Parathyroid adenoma (tissue), 2 donors: Measurements from ENCODE around the gene ALDH3B2.

Experiments used
- H2AFZ ChIP-seq: fragments of 300-600 bp; sonication (generic); one replicate; pipeline ENCODE4 v1.7.0; 2017; ENCODE audit warnings: antibody characterized with exemption, mild to moderate bottlenecking
- H3K27ac ChIP-seq: fragments of 300-600 bp; sonication (generic); one replicate; pipeline ENCODE4 v1.7.0; 2017
- H3K27me3 ChIP-seq: fragments of 300-600 bp; sonication (generic); one replicate; pipeline ENCODE4 v1.7.0; 2017; ENCODE audit warnings: low read length; ENCODE audit not compliant: control insufficient read depth, insufficient read depth
- H3K36me3 ChIP-seq: fragments of 300-600 bp; sonication (generic); one replicate; pipeline ENCODE4 v1.7.0; 2017; ENCODE audit warnings: low read length; ENCODE audit not compliant: control insufficient read depth, insufficient read depth
- H3K4me1 ChIP-seq: fragments of 300-600 bp; sonication (generic); one replicate; pipeline ENCODE4 v1.7.0; 2017; ENCODE audit warnings: control low read depth
- H3K4me2 ChIP-seq: fragments of 300-600 bp; sonication (generic); one replicate; pipeline ENCODE4 v1.7.0; 2017; ENCODE audit warnings: low read length
- H3K4me3 ChIP-seq: fragments of 300-600 bp; sonication (generic); one replicate; pipeline ENCODE4 v1.7.0; 2017; ENCODE audit warnings: low read depth, low read length
- H3K79me2 ChIP-seq: fragments of 300-600 bp; sonication (generic); one replicate; pipeline ENCODE4 v1.7.0; 2017; ENCODE audit warnings: control low read depth
- H3K9ac ChIP-seq: fragments of 300-600 bp; sonication (generic); one replicate; pipeline ENCODE4 v1.7.0; 2017; ENCODE audit warnings: mild to moderate bottlenecking
- H3K9me3 ChIP-seq: fragments of 300-600 bp; sonication (generic); one replicate; pipeline ENCODE4 v1.7.0; 2017; ENCODE audit warnings: low read length; ENCODE audit not compliant: control insufficient read depth
- TF ChIP-seq, protein P1 (sequence below): fragments of 300-600 bp; sonication (generic); IDR thresholded peaks from one replicate; pipeline ENCODE4 v1.7.0; 2017; ENCODE audit warnings: antibody characterized with exemption, mild to moderate bottlenecking
- donor health status: primary hyperparathyroidism.

The ALDH3B2 gene

DNA sequence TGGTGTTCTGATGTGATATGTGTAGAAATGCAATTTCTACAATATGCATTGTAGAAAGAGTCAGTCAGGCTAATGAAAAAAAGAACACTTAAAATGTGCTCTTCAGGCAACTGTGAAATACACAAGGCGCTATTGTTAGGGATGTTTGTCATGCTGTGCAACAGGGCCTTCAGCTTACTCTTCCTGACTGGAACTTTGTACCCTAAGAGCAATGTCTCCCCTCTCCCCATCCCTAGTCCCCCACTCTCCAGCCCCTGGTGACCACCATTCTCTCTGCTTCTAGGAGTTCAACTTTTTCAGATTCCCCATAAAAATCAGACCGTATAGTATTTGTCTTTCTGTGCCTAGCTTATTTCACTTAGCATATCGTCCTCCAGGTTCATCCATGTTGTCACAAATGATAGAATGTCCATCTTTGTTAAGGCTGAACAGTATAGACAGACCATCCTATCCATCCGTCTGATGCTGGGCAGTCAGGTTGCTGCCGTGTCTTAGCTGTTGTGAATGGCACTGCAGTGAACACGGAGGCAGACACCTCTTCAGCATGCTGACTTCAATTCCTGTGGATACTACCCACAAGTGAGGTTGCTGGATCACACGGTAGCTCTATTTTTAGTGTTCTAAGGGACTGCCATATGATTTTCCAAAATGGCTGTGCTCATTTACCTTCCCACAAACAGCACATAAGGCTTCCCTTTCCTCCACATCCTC, 57.0 kb downstream of the ALDH3B2 start:
- Histone ChIP-seq H3K4me3 (no peak overlapping the region), H3K9me3 (no peaks in the 10 kb centered on the region), H3K36me3 (no peaks in the 10 kb centered on the region), H3K27ac (no peak overlapping the region), H3K9ac (no peak overlapping the region), H3K4me1 (peaks cover 5% of the 10 kb centered on the region), H3K27me3 (no peaks in the 10 kb centered on the region), H2AFZ (no peak overlapping the region), H3K79me2 (no peaks in the 10 kb centered on the region), H3K4me2 (no peak overlapping the region)
- TF ChIP-seq, protein P1, sequence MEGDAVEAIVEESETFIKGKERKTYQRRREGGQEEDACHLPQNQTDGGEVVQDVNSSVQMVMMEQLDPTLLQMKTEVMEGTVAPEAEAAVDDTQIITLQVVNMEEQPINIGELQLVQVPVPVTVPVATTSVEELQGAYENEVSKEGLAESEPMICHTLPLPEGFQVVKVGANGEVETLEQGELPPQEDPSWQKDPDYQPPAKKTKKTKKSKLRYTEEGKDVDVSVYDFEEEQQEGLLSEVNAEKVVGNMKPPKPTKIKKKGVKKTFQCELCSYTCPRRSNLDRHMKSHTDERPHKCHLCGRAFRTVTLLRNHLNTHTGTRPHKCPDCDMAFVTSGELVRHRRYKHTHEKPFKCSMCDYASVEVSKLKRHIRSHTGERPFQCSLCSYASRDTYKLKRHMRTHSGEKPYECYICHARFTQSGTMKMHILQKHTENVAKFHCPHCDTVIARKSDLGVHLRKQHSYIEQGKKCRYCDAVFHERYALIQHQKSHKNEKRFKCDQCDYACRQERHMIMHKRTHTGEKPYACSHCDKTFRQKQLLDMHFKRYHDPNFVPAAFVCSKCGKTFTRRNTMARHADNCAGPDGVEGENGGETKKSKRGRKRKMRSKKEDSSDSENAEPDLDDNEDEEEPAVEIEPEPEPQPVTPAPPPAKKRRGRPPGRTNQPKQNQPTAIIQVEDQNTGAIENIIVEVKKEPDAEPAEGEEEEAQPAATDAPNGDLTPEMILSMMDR, result no peak

DNA sequence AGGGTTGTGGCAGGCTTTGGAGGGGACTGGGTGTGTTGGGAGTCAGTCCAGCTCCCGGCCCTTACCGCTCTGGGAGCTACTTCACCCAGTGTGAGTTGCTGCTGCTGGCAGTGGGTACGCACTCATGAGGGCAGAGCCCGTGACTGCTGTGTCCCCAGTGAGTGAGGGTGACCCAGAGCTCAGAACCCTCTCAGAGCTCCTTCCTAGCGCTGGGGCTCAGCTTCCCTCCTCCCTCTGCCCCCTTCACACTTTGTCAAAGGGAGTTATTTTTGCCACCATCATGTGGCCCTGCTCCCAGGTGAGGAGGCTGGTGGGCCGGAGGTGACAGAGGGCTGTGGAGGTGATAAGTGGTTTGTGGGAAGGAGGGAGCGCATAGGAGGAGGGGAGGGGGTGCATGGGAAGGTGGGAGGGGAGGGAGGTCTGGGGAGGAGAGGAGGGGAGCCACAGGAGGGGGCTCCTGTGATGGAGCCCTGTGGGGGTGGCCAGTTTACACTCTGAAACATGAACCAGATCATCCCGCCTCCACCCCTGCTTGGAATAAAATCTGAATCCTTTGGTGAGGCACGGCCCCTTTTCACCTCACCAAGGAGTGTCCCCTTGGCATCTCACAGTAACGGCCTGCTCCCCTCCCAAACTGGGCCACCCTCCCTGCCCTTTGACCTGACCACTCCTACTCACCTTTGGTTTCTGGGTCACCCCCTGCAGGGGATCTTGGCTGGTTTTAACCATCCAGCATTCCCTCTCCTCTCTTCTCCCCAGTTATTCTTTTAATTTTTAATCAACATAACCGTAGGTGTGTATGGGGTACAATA, 57.8 kb downstream of the ALDH3B2 start:
- peaks cover 5% of the 10 kb centered on the region for H3K4me1 ChIP-seq
- H3K36me3 ChIP-seq, result no peaks in the 10 kb centered on the region
- no peak overlapping the region for H3K9ac ChIP-seq
- H3K27me3 ChIP-seq, result no peaks in the 10 kb centered on the region
- no peak overlapping the region for H3K4me2 ChIP-seq
- no peak overlapping the region for H3K27ac ChIP-seq
- no peaks in the 10 kb centered on the region for H3K9me3 ChIP-seq
- TF ChIP-seq, protein P1, result no peak
- no peaks in the 10 kb centered on the region for H3K79me2 ChIP-seq
- no peak overlapping the region for H2AFZ ChIP-seq
- H3K4me3 ChIP-seq, result no peak overlapping the region

DNA sequence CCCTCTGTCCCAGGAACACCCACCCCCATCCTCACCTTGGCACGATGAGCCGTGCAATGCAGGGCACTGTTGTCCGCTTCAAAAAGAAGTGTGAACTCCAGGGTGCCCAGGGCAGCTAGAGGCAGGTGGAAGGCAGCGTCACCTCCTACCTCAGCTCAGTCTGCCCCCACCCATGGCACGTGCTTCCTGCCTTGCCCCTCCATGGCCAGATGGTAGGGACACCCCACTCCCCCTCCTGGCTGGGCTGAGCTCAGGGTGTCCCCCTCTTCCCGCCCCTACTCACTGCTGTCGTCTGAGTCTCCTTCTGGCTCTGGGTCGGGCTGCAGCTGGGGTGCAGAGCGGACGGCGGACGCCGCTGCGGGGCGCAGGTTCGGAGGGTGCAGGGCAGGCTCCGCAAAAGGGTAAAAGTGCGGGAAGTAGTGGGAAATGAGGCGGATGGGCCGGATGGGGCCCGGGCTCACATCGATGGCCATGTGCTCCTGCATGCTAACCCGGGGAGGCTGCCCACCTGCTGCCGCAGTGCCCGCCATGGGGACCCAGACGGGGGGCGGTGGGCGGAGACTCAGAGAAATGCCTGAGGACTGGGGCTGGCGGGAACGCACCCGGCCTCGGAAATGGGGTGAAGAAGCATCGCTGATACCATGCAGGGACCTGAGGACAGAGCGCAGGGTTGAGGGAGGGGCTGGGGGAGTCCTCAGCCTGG, 58.5 kb downstream of the ALDH3B2 start:
- H3K4me2 ChIP-seq, result no peak overlapping the region
- H3K79me2 ChIP-seq, result no peaks in the 10 kb centered on the region
- peaks cover 5% of the 10 kb centered on the region for H3K4me1 ChIP-seq
- H2AFZ ChIP-seq, result no peak overlapping the region
- H3K27me3 ChIP-seq, result no peaks in the 10 kb centered on the region
- H3K4me3 ChIP-seq, result no peak overlapping the region
- TF ChIP-seq, protein P1, result no peak
- H3K27ac ChIP-seq, result no peak overlapping the region
- no peak overlapping the region for H3K9ac ChIP-seq
- H3K36me3 ChIP-seq, result no peaks in the 10 kb centered on the region
- no peaks in the 10 kb centered on the region for H3K9me3 ChIP-seq

DNA sequence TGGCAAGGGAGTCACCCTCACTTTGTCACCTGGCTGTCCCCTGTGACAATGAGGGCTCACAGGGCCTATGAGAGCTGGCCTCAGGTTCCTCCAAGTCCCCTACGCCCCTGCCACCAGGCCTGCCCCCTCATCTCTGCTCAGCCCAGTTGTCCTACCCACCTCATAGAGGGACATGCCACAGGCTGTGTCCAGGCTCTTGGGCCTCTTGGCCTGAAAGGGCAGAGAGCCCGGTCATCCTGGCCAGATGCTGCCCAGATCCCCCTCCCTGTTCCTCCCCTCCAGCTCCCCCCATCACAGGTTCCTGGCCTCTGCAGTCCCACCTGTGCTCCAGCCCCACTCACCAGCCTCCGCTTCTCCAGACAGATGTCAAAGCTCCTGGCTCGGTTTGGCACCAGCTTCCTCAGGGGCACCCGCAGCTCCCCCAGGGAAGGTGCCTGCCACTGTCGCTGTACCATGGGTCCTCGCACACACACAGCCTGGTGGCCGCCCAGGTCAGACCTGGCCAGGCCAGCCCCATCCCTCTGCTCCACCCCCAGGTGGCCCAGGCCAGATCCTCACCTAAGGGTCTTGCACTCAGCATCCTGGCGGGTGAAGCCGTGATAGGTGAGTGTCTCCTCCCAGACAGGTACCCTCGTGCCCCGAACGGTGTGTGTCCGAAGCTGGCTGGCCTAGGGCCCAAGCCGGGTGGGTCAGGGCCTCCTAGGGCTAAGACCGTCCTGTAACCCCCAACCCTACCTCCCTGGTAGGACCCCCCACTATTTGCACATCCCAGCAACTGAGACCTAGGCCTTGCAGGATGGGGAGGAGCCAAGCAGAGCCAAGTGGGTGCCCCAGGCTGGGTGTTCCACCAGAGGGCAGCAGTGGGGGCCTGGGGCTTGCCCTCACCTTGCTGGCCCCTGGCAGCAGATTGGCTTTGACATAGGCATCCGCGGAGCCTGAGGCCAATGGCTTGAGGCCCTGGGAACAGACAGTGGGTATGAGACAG, 59.4 kb downstream of the ALDH3B2 start:
- H3K27me3 ChIP-seq, result no peaks in the 10 kb centered on the region
- H3K4me2 ChIP-seq, result no peak overlapping the region
- H3K9ac ChIP-seq, result no peak overlapping the region
- no peaks in the 10 kb centered on the region for H3K79me2 ChIP-seq
- H3K4me3 ChIP-seq, result no peak overlapping the region
- no peak overlapping the region for H3K27ac ChIP-seq
- H2AFZ ChIP-seq, result no peak overlapping the region
- no peaks in the 10 kb centered on the region for H3K9me3 ChIP-seq
- H3K36me3 ChIP-seq, result no peaks in the 10 kb centered on the region
- peaks cover 5% of the 10 kb centered on the region for H3K4me1 ChIP-seq
- TF ChIP-seq, protein P1, result no peak
